ENCODE data around the gene KCNN2.

DNA sequence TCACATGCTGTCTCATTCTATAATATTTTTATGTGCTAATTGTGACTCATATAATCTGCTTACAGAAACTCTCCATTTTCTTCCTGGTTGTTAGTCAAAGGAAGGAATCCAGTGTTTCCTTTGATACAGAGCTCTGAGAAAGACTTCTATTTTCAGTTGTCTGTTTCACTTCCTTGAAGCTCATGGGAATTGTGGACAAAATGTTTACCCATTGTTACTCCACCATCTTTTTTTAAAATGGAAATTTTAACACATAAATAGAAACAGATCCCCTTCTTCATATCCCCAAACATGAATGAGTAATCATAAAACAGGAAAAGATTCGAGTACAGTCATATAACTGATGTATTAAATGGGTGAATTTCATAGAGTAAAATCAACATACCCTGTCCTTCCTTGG lies 42.0 kb upstream of the KCNN2 start:
- TF ChIP-seq, protein P1, sequence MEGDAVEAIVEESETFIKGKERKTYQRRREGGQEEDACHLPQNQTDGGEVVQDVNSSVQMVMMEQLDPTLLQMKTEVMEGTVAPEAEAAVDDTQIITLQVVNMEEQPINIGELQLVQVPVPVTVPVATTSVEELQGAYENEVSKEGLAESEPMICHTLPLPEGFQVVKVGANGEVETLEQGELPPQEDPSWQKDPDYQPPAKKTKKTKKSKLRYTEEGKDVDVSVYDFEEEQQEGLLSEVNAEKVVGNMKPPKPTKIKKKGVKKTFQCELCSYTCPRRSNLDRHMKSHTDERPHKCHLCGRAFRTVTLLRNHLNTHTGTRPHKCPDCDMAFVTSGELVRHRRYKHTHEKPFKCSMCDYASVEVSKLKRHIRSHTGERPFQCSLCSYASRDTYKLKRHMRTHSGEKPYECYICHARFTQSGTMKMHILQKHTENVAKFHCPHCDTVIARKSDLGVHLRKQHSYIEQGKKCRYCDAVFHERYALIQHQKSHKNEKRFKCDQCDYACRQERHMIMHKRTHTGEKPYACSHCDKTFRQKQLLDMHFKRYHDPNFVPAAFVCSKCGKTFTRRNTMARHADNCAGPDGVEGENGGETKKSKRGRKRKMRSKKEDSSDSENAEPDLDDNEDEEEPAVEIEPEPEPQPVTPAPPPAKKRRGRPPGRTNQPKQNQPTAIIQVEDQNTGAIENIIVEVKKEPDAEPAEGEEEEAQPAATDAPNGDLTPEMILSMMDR (IDR thresholded peaks at IDR 0.05), result no peak
- no peak for TF ChIP-seq POLR2A (IDR thresholded peaks at IDR 0.05)
